IMR-90 (cell line): ENCODE measurements around the gene ABTB2. TPM values are rescaled to one million over a fixed set of nuclear protein-coding genes. Genes with fewer than 3 reads are reported as not detected.

Source experiments
- ATAC-seq: fragments of 200-7000 bp; cut with Tn5 transposase; 2 replicates; pipeline ENCODE4 v1.9.1; 2020; ENCODE audit warnings: low read depth, mild to moderate bottlenecking, moderate library complexity
- BruUV-seq: library from RNA; stranded (reverse); fragments of 400-500 nt; replicated peaks from 2 replicates; lab custom pipeline; 2021; lab: Mats Ljungman, UMichigan
- CTCF ChIA-PET: fragments of 300-600 bp; formaldehyde crosslinking; extraction: SDS; loops from one replicate; lab custom pipeline; 2021; ENCODE audit warnings: antibody characterized with exemption; lab: Yijun Ruan, JAX
- POLR2A ChIA-PET: fragments of 300-600 bp; sonication (Branson Sonifier 250); formaldehyde crosslinking; loops from one replicate; lab custom pipeline; 2022; ENCODE audit warnings: antibody characterized with exemption; ENCODE audit not compliant: unreplicated experiment; lab: Charles Lee
- DNase-seq: peaks from one replicate; pipeline ENCODE4 v3.0.0; 2013
- H2AFZ ChIP-seq: replicated peaks from 2 replicates; pipeline ENCODE3; 2013; ENCODE audit warnings: low read length, mild to moderate bottlenecking; ENCODE audit not compliant: poor library complexity
- H2AK5ac ChIP-seq: 2 replicates; pipeline ENCODE4 v1.6.1; 2013; ENCODE audit warnings: low read depth, low read length, inconsistent platforms
- H2AK9ac ChIP-seq: replicated peaks from 2 replicates; pipeline ENCODE3; 2013; ENCODE audit warnings: mild to moderate bottlenecking, low read depth, low read length, moderate library complexity; ENCODE audit not compliant: poor library complexity
- H2BK120ac ChIP-seq: 2 replicates; pipeline ENCODE4 v1.6.1; 2013; ENCODE audit warnings: low read depth, low read length, inconsistent platforms
- H2BK15ac ChIP-seq: 3 replicates; pipeline ENCODE4 v1.6.1; 2013; ENCODE audit warnings: low read depth, low read length, inconsistent platforms
- H2BK20ac ChIP-seq: 2 replicates; pipeline ENCODE4 v1.6.1; 2013; ENCODE audit warnings: low read depth, mild to moderate bottlenecking, inconsistent platforms, low read length, moderate library complexity
- H2BK5ac ChIP-seq: 2 replicates; pipeline ENCODE4 v1.6.1; 2013; ENCODE audit warnings: mild to moderate bottlenecking, low read depth, low read length, inconsistent platforms; ENCODE audit not compliant: poor library complexity, severe bottlenecking
- H3K14ac ChIP-seq: replicated peaks from 2 replicates; pipeline ENCODE4 v1.6.1; 2013; ENCODE audit warnings: low read depth, low read length, inconsistent platforms
- H3K18ac ChIP-seq: 2 replicates; pipeline ENCODE4 v1.6.1; 2013; ENCODE audit warnings: low read depth, low read length, control low read depth
- H3K23ac ChIP-seq: 2 replicates; pipeline ENCODE4 v1.6.1; 2013; ENCODE audit warnings: low read depth, low read length, inconsistent platforms
- H3K27ac ChIP-seq: 2 replicates; pipeline ENCODE4 v1.5.1; 2013; ENCODE audit warnings: mild to moderate bottlenecking, control low read depth, low read length; ENCODE audit not compliant: insufficient read depth
- H3K27me3 ChIP-seq: 2 replicates; pipeline ENCODE4 v1.6.1; 2013; ENCODE audit warnings: low read length; ENCODE audit not compliant: control insufficient read depth, insufficient read depth
- H3K36me3 ChIP-seq: 2 replicates; pipeline ENCODE4 v1.6.1; 2013; ENCODE audit warnings: low read length, mixed read lengths; ENCODE audit not compliant: control insufficient read depth, insufficient read depth
- H3K4ac ChIP-seq: 2 replicates; pipeline ENCODE4 v1.6.1; 2013; ENCODE audit warnings: low read depth, low read length, inconsistent platforms
- H3K4me1 ChIP-seq: 2 replicates; pipeline ENCODE4 v1.6.1; 2013; ENCODE audit warnings: low read length, mixed read lengths; ENCODE audit not compliant: control insufficient read depth, insufficient read depth
- H3K4me2 ChIP-seq: 2 replicates; pipeline ENCODE4 v1.6.1; 2013; ENCODE audit warnings: low read depth, mild to moderate bottlenecking, control low read depth, low read length, moderate library complexity
- H3K4me3 ChIP-seq: 2 replicates; pipeline ENCODE4 v1.5.1; 2013; ENCODE audit warnings: low read depth, mild to moderate bottlenecking, control low read depth, low read length, moderate library complexity; ENCODE audit not compliant: insufficient read depth
- H3K56ac ChIP-seq: 2 replicates; pipeline ENCODE4 v1.6.1; 2013; ENCODE audit warnings: low read length, inconsistent platforms; ENCODE audit not compliant: insufficient read depth; ENCODE audit errors: extremely low read depth
- H3K79me1 ChIP-seq, 2 experiments: 2 replicates each; pipeline ENCODE4 v1.6.1; 2013; ENCODE audit warnings: low read length in 2 of 2, inconsistent platforms in 1 of 2, low read depth in 1 of 2
- H3K9ac ChIP-seq: 2 replicates; pipeline ENCODE4 v1.6.1; 2013; ENCODE audit warnings: low read depth, low read length, control low read depth
- H3K9me1 ChIP-seq: 2 replicates; pipeline ENCODE4 v1.6.1; 2013; ENCODE audit warnings: low read length, inconsistent platforms; ENCODE audit not compliant: insufficient read depth
- H3K9me3 ChIP-seq: 2 replicates; pipeline ENCODE4 v1.6.1; 2013; ENCODE audit warnings: low read length; ENCODE audit not compliant: control insufficient read depth, insufficient read depth
- H4K20me1 ChIP-seq: 2 replicates; pipeline ENCODE4 v1.6.1; 2013; ENCODE audit warnings: low read length, inconsistent platforms; ENCODE audit not compliant: insufficient read depth
- H4K5ac ChIP-seq: 2 replicates; pipeline ENCODE4 v1.6.1; 2013; ENCODE audit warnings: mild to moderate bottlenecking, low read depth, low read length, control low read depth
- H4K8ac ChIP-seq, 2 experiments: 2 replicates each; pipeline ENCODE4 v1.6.1; 2013; ENCODE audit warnings: low read depth in 2 of 2, low read length in 2 of 2, control low read depth in 1 of 2, inconsistent platforms in 1 of 2
- H4K91ac ChIP-seq: 2 replicates; pipeline ENCODE4 v1.6.1; 2013; ENCODE audit warnings: low read depth, low read length, inconsistent platforms; ENCODE audit not compliant: insufficient read depth
- FOS ChIP-seq: fragments of 150-350 bp; IDR thresholded peaks from 2 replicates; pipeline ENCODE4 v1.6.1; 2016; ENCODE audit warnings: low read depth, low read length
- RCOR1 ChIP-seq: IDR thresholded peaks from 2 replicates; pipeline ENCODE4 v1.6.1; 2012; ENCODE audit warnings: mild to moderate bottlenecking, low read length, improper control_type of control experiment; ENCODE audit not compliant: insufficient replicate concordance
- WGBS, 2 experiments: methylation state at CpG; one replicate each; pipeline versions ENCODE4 v1.1.5 to v1.1.7; 2013; ENCODE audit warnings: missing lambda C conversion rate in 2 of 2; ENCODE audit not compliant: insufficient read length in 1 of 2; ENCODE audit errors: extremely low coverage in 2 of 2; 5-methylcytosine and 5-hydroxymethylcytosine counted together
- dilution Hi-C: fragments of 300-500 bp; cut with HindIII; formaldehyde crosslinking; loops from one replicate; pipeline ENCODE4 v1.14.3; 2018; ENCODE audit warnings: low sequenced_read_pairs; ENCODE audit not compliant: unreplicated experiment
- in situ Hi-C: fragments of 300-500 bp; cut with MboI; formaldehyde crosslinking; loops from 3 replicates; pipeline ENCODE4 v1.14.3; 2019; ENCODE audit warnings: low sequenced_read_pairs, inconsistent platforms, mixed read lengths
- intact Hi-C: fragments of 100-400 bp; cut with micrococcal nuclease; formaldehyde crosslinking; loops from 2 replicates; pipeline ENCODE4 v1.10.0; 2022
- polyA plus RNA-seq, 3 experiments: library from polyadenylated mRNA; depleted of rRNA; stranded (reverse); fragments of >200 nt; gene quantifications; 2 replicates each; pipeline ENCODE4 v1.2.3, GENCODE V29; 2012; ENCODE audit warnings: low replicate concordance in 1 of 3
- total RNA-seq: library from RNA; depleted of rRNA; stranded (reverse); fragments of >200 nt; gene quantifications from 2 replicates; pipeline ENCODE4 v1.2.3, GENCODE V29; 2012

Gene ABTB2
- total and polyA plus RNA-seq, 2 of the 4 experiments (the other 2 are of a cell fraction), result 0.18 to 2.0 TPM

GRCh38 chr11:34214961-34215805, 142.6 kb downstream of the ABTB2 start:
- Histone ChIP-seq H2BK120ac (no peak overlapping the region), H3K4me2 (no peak overlapping the region), H4K8ac (no peak overlapping the region), H3K27ac (no peak overlapping the region), H3K36me3 (no peaks in the 10 kb centered on the region), H3K79me1 (no peaks in the 10 kb centered on the region), H4K91ac (no peak overlapping the region), H4K20me1 (no peaks in the 10 kb centered on the region), H2AK9ac (no peak overlapping the region), H3K4me3 (no peak overlapping the region), H3K18ac (no peak overlapping the region), H3K9me1 (no peaks in the 10 kb centered on the region), H3K4me1 (peaks cover 3% of the 10 kb centered on the region; the same call in 1 of the 2 replicates), H2BK15ac (no peak overlapping the region), H4K5ac (no peak overlapping the region), H2AFZ (no peak overlapping the region), H2BK20ac (no peak overlapping the region), H3K9me3 (no peaks in the 10 kb centered on the region), H3K23ac (no peak overlapping the region), H2AK5ac (no peak overlapping the region), H3K14ac (no peak overlapping the region), H2BK5ac (no peak overlapping the region), H3K4ac (no peak overlapping the region), H3K56ac (no peak overlapping the region), H3K27me3 (no peaks in the 10 kb centered on the region; the same call in 1 of the 2 replicates), H3K9ac (no peak overlapping the region)
- WGBS, 2 experiments, result 57% methylated on average over 1 of the region's 5 CpGs; no CpG with 5 or more reads in 1 of the 2 experiments
- peak; percentile 64 for ATAC-seq
- BruUV-seq, result no TSS peak
- POLR2A ChIA-PET, result no interaction called here
- CTCF ChIA-PET, result no interaction called here
- peak; percentile 78 for DNase-seq
- in situ Hi-C loops (no loop called here), dilution Hi-C loops (no loop called here), intact Hi-C loops (no loop called here)
- TF ChIP-seq FOS, result peak; percentile 34; the same call in 1 of the 2 replicates
- no peak for TF ChIP-seq RCOR1
